Measurements from ENCODE around the gene SERPINB2.

Gene SERPINB2

DNA sequence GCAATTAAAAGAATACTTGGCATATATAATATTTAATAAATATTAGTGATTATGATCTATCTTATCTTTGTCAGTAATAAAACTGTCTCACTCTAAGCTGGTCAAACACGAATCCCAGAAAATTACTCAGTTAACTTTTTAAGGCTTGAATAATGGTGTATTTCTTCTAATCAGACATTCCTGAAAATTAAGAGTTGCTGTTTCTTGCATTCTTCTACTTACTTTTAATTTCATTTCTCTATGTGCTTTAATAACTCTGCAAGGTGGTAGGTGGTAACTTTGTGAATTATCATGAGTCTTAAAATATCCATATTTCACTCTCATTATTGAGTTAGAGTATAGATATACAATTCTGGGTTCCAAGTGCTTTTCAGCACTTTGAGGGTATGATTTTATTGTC is 17.2 kb downstream of the SERPINB2 start:
- H3K4me3 ChIP-seq (ENCODE audit: control insufficient read depth, low read depth, low read length), result no peak overlapping the region
- DNase-seq (ENCODE audit: low read depth), result no peak
- TF ChIP-seq, protein P1, sequence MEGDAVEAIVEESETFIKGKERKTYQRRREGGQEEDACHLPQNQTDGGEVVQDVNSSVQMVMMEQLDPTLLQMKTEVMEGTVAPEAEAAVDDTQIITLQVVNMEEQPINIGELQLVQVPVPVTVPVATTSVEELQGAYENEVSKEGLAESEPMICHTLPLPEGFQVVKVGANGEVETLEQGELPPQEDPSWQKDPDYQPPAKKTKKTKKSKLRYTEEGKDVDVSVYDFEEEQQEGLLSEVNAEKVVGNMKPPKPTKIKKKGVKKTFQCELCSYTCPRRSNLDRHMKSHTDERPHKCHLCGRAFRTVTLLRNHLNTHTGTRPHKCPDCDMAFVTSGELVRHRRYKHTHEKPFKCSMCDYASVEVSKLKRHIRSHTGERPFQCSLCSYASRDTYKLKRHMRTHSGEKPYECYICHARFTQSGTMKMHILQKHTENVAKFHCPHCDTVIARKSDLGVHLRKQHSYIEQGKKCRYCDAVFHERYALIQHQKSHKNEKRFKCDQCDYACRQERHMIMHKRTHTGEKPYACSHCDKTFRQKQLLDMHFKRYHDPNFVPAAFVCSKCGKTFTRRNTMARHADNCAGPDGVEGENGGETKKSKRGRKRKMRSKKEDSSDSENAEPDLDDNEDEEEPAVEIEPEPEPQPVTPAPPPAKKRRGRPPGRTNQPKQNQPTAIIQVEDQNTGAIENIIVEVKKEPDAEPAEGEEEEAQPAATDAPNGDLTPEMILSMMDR (conservative IDR thresholded peaks at IDR 0.05; ENCODE audit: control insufficient read depth, insufficient read depth, low read depth, low read length), result no peak

DNA sequence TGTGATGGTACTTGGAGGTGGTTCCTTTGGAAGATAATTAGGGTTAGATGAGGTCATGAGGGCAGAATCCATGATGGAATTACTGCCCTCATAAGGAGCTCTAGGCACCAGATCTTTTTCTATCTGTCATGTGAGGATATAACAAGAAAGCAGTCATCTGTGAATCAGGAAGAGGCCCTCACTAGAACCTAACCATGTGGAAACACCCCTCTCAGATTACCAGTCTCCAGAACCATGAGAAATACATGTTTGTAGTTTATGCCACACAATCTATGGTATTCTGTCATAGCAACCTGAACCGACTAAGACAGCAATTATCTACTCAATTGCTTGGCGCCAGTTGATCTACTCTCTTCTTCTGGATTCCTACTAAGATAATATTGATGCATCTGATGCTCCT is 17.9 kb downstream of the SERPINB2 start:
- TF ChIP-seq, protein P1 (conservative IDR thresholded peaks at IDR 0.05; ENCODE audit: control insufficient read depth, insufficient read depth, low read depth, low read length), result no peak
- DNase-seq (ENCODE audit: low read depth), result no peak
- H3K4me3 ChIP-seq (ENCODE audit: control insufficient read depth, low read depth, low read length), result no peak overlapping the region

DNA sequence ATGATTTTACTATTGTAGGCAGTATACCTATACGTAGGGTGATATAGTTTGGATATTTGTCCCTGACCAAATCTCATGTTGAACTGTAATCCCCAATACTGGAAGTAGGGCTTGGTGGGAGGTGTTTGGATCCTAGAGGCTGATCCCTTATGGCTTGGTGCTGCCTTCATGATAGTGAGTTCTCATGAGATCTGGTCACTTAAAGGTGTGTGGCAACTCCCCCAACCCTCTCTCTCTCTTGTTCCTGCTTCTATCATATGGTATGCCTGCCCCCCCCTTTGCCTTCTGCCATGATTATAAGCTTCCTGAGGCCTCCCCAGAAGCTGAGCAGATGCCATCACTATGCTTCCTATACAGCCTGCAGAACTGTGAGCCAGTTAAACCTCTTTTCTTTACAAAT is 18.6 kb downstream of the SERPINB2 start:
- TF ChIP-seq, protein P1 (conservative IDR thresholded peaks at IDR 0.05; ENCODE audit: control insufficient read depth, insufficient read depth, low read depth, low read length), result no peak
- DNase-seq (ENCODE audit: low read depth), result no peak
- no peak overlapping the region for H3K4me3 ChIP-seq (ENCODE audit: control insufficient read depth, low read depth, low read length)

DNA sequence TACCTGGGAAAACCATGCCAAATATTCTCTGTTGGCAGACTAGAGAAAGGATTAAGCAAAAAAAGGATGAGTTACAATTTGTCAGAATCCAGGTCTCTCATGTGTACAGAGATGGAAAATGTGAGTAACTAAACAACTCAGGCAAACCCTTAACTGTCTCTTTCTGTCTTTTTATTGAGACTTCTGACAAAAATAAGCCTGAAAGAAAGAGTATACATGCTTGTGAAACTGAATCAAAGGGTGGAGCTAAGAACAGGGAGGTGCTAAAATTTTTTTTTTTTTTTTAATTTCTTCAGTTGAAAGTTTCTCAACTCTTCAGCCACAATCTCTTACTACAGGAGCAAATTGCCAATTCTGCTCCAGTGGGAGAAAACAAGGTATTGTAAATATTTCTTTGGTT is 20.2 kb downstream of the SERPINB2 start, which contains the start of gene SERPINB10:
Gene SERPINB10 (plus strand): TSS at position 295 of the 400 bp plus-strand sequence. CDS start 7,553 bp downstream, outside the sequence.
- H3K4me3 ChIP-seq (ENCODE audit: control insufficient read depth, low read depth, low read length), result no peak within 1 kb of the TSS
- TF ChIP-seq, protein P1 (conservative IDR thresholded peaks at IDR 0.05; ENCODE audit: control insufficient read depth, insufficient read depth, low read depth, low read length), result no peak
- DNase-seq (ENCODE audit: low read depth), result no peak

DNA sequence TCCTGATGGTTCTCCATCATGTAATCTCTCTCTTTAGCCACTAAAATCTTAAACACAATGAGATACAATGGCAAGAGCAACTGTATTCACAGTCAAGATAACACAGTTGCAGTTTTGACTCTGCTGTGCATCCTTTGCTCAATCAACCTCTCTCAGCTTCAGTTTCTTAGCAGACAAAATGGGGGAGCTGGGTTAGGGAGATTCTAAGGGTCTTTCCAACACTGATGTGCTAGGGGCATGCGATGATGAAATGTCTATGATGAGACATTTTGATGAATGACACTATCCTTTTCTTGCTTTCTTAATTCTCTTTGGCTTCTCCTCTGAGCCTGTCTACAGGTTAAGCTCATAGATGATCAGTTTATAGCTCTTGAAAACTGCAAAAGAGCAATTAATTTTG is 21.4 kb downstream of the SERPINB2 start:
- no peak overlapping the region for H3K4me3 ChIP-seq (ENCODE audit: control insufficient read depth, low read depth, low read length)
- TF ChIP-seq, protein P1 (conservative IDR thresholded peaks at IDR 0.05; ENCODE audit: control insufficient read depth, insufficient read depth, low read depth, low read length), result no peak
- DNase-seq (ENCODE audit: low read depth), result no peak

DNA sequence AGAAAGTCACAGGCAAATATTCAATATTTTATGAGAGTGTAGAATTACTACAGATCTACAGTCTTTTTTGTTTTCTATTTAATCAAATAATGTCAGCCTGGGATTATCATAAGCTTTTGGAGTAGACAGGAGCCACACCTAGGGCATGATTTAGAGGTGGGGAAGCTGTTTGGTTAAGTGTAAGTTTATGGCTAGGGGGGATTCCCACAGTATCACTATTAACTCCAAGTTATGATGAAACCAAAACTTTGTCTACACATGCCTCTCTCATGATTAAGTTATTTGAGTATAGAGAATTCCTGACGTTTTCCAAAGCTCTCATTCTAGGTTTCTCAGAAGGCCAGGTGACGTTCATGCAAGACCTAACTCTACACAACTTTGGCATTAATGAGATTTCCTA is 22.4 kb downstream of the SERPINB2 start:
- DNase-seq (ENCODE audit: low read depth), result no peak
- TF ChIP-seq, protein P1 (conservative IDR thresholded peaks at IDR 0.05; ENCODE audit: control insufficient read depth, insufficient read depth, low read depth, low read length), result no peak
- no peak overlapping the region for H3K4me3 ChIP-seq (ENCODE audit: control insufficient read depth, low read depth, low read length)

DNA sequence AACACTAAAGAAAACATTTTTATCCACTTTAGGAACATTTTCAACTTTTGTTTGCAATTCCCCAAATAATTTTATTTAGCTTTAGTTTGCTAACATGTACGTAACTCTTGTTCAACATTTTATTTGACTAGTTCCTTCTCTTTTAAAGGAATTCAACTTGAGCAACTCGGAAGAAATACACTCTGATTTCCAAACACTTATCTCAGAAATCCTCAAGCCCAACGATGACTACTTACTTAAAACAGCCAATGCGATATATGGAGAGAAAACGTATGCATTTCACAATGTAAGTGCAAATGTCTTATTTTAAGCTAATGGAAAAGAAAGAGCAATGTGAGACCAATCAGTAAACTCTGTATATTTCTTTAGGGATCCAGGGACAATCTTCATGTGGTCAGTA is 30.3 kb downstream of the SERPINB2 start:
- no peak for DNase-seq (ENCODE audit: low read depth)
- no peak overlapping the region for H3K4me3 ChIP-seq (ENCODE audit: control insufficient read depth, low read depth, low read length)
- TF ChIP-seq, protein P1 (conservative IDR thresholded peaks at IDR 0.05; ENCODE audit: control insufficient read depth, insufficient read depth, low read depth, low read length), result no peak
